Activated naive CD8-positive, alpha-beta T cell treated with anti-CD3 and anti-CD28 coated beads, Interleukin-2, amount 50 U/mL, for 24 hours (primary cell): ENCODE results near the gene GGNBP2.
"Not testable (repeated sequence)": the region's sequence is repeated elsewhere in the genome, so short reads cannot be mapped to it uniquely, and the experiment has no call there.

Source experiments
- ATAC-seq: fragments of 150-1000 bp; cut with Tn5 transposase; one replicate; pipeline ENCODE4 v1.10.0; 2021
- DNase-seq: peaks from one replicate; pipeline ENCODE4 v3.0.0; 2021
- H3K27ac Mint-ChIP-seq: one replicate; pipeline ENCODE4 v1.8.0; 2021; ENCODE audit warnings: mild to moderate bottlenecking, mixed read lengths
- H3K27me3 Mint-ChIP-seq: one replicate; pipeline ENCODE4 v1.8.0; 2021; ENCODE audit warnings: mixed read lengths
- H3K36me3 Mint-ChIP-seq: one replicate; pipeline ENCODE4 v1.8.0; 2021; ENCODE audit warnings: low read depth, mixed read lengths
- H3K4me1 Mint-ChIP-seq: one replicate; pipeline ENCODE4 v1.8.0; 2021; ENCODE audit warnings: mixed read lengths
- H3K4me3 Mint-ChIP-seq: one replicate; pipeline ENCODE4 v1.8.0; 2021; ENCODE audit warnings: mild to moderate bottlenecking, moderate library complexity, mixed read lengths
- H3K9me3 Mint-ChIP-seq: one replicate; pipeline ENCODE4 v1.8.0; 2021; ENCODE audit warnings: mixed read lengths

The GGNBP2 gene

GRCh38 chr17:36598951-36599401, 54.3 kb downstream of the GGNBP2 start:
- DNase-seq, result no peak
- ATAC-seq, result no peak
- no peak overlapping the region for H3K27ac Mint-ChIP-seq
- H3K4me1 Mint-ChIP-seq, result peaks cover 14% of the 10 kb centered on the region
- H3K27me3 Mint-ChIP-seq, result no peaks in the 10 kb centered on the region
- peaks cover 15% of the 10 kb centered on the region for H3K36me3 Mint-ChIP-seq
- no peak overlapping the region for H3K4me3 Mint-ChIP-seq
- H3K9me3 Mint-ChIP-seq, result no peaks in the 10 kb centered on the region

- no peak for DNase-seq
- no peak overlapping the region for H3K27ac Mint-ChIP-seq
- H3K4me3 Mint-ChIP-seq, result no peak overlapping the region
- H3K4me1 Mint-ChIP-seq, result peaks cover 20% of the 10 kb centered on the region
- no peaks in the 10 kb centered on the region for H3K9me3 Mint-ChIP-seq
- no peak for ATAC-seq
- H3K27me3 Mint-ChIP-seq, result no peaks in the 10 kb centered on the region
- H3K36me3 Mint-ChIP-seq, result peaks cover 20% of the 10 kb centered on the region
Measured at GRCh38 chr17:36599546-36600250, 55.0 kb downstream of the GGNBP2 start.

GRCh38 chr17:36600465-36600864, 55.7 kb downstream of the GGNBP2 start:
- H3K27me3 Mint-ChIP-seq, result no peaks in the 10 kb centered on the region
- ATAC-seq (no peak), DNase-seq (no peak)
- H3K9me3 Mint-ChIP-seq, result no peaks in the 10 kb centered on the region
- peak overlapping the region; percentile 90 for H3K4me3 Mint-ChIP-seq
- H3K27ac Mint-ChIP-seq, result peak overlapping the region; percentile 87
- peaks cover 26% of the 10 kb centered on the region for H3K4me1 Mint-ChIP-seq
- peaks cover 21% of the 10 kb centered on the region for H3K36me3 Mint-ChIP-seq

- Mint-ChIP-seq H3K4me1 (peaks cover 31% of the 10 kb centered on the region), H3K36me3 (peaks cover 21% of the 10 kb centered on the region), H3K27me3 (no peaks in the 10 kb centered on the region), H3K9me3 (no peaks in the 10 kb centered on the region), H3K27ac (peak overlapping the region; percentile 87), H3K4me3 (peak overlapping the region; percentile 90)
- ATAC-seq (peak; percentile 7), DNase-seq (no peak)
Measured at GRCh38 chr17:36600936-36601302, 56.2 kb downstream of the GGNBP2 start.

- peak within 1 kb of the TSS; percentile 87 for H3K27ac Mint-ChIP-seq
- H3K4me1 Mint-ChIP-seq, result peaks cover 34% of the 10 kb centered on the region
- ATAC-seq (peak; percentile 86), DNase-seq (peak; percentile 94)
- peak within 1 kb of the TSS; percentile 90 for H3K4me3 Mint-ChIP-seq
- H3K27me3 Mint-ChIP-seq, result no peaks in the 10 kb centered on the region
- H3K36me3 Mint-ChIP-seq, result peaks cover 24% of the 10 kb centered on the region
- H3K9me3 Mint-ChIP-seq, result no peaks in the 10 kb centered on the region
Measured at GRCh38 chr17:36601303-36602029, 56.7 kb downstream of the GGNBP2 start, which contains the start of gene MRM1. Gene MRM1, plus strand, starts transcription at chr17:36601583. Its CDS starts 228 bp downstream, at chr17:36601811.

GRCh38 chr17:36602030-36602748, 57.5 kb downstream of the GGNBP2 start:
- Mint-ChIP-seq H3K4me1 (peaks cover 34% of the 10 kb centered on the region), H3K9me3 (no peaks in the 10 kb centered on the region), H3K4me3 (peak overlapping the region; percentile 90), H3K27ac (peak overlapping the region; percentile 87), H3K36me3 (peaks cover 24% of the 10 kb centered on the region), H3K27me3 (no peaks in the 10 kb centered on the region)
- DNase-seq (no peak), ATAC-seq (no peak)

- Mint-ChIP-seq H3K27me3 (no peaks in the 10 kb centered on the region), H3K4me1 (peaks cover 34% of the 10 kb centered on the region), H3K27ac (peak overlapping the region; percentile 52), H3K36me3 (peaks cover 26% of the 10 kb centered on the region), H3K9me3 (no peaks in the 10 kb centered on the region), H3K4me3 (peak overlapping the region; percentile 90)
- peak; percentile 70 for DNase-seq
- ATAC-seq, result no peak
Measured at GRCh38 chr17:36602924-36603384, 58.2 kb downstream of the GGNBP2 start.

- not testable (repeated sequence) for ATAC-seq, H3K27me3 Mint-ChIP-seq, H3K27ac Mint-ChIP-seq, H3K9me3 Mint-ChIP-seq, DNase-seq
- peaks cover 30% of the 10 kb centered on the region for H3K36me3 Mint-ChIP-seq
- peak overlapping the region; percentile 18 for H3K4me3 Mint-ChIP-seq
- peaks cover 40% of the 10 kb centered on the region for H3K4me1 Mint-ChIP-seq
Measured at GRCh38 chr17:36605028-36605427, 60.3 kb downstream of the GGNBP2 start.

- DNase-seq, result no peak
- H3K27ac Mint-ChIP-seq, result no peak overlapping the region
- ATAC-seq, result no peak
- no peak overlapping the region for H3K4me3 Mint-ChIP-seq
- peaks cover 30% of the 10 kb centered on the region for H3K36me3 Mint-ChIP-seq
- peaks cover 31% of the 10 kb centered on the region for H3K4me1 Mint-ChIP-seq
- H3K9me3 Mint-ChIP-seq, result no peaks in the 10 kb centered on the region
- H3K27me3 Mint-ChIP-seq, result no peaks in the 10 kb centered on the region
Measured at GRCh38 chr17:36608280-36608679, 63.6 kb downstream of the GGNBP2 start.

GRCh38 chr17:36608794-36609497, 64.2 kb downstream of the GGNBP2 start:
- Mint-ChIP-seq H3K4me3 (no peak overlapping the region), H3K9me3 (no peaks in the 10 kb centered on the region), H3K36me3 (peaks cover 26% of the 10 kb centered on the region), H3K4me1 (peaks cover 28% of the 10 kb centered on the region), H3K27me3 (no peaks in the 10 kb centered on the region), H3K27ac (no peak overlapping the region)
- ATAC-seq (peak; percentile 35), DNase-seq (no peak)

- Mint-ChIP-seq H3K27ac (no peak overlapping the region), H3K36me3 (peaks cover 21% of the 10 kb centered on the region), H3K4me1 (peaks cover 22% of the 10 kb centered on the region), H3K27me3 (no peaks in the 10 kb centered on the region), H3K4me3 (no peak overlapping the region), H3K9me3 (no peaks in the 10 kb centered on the region)
- ATAC-seq, result no peak
- DNase-seq, result no peak
Measured at GRCh38 chr17:36609498-36609862, 64.8 kb downstream of the GGNBP2 start.

GRCh38 chr17:36610474-36610873, 65.8 kb downstream of the GGNBP2 start:
- peaks cover 15% of the 10 kb centered on the region for H3K36me3 Mint-ChIP-seq
- ATAC-seq (no peak), DNase-seq (no peak)
- H3K9me3 Mint-ChIP-seq, result no peaks in the 10 kb centered on the region
- no peak overlapping the region for H3K4me3 Mint-ChIP-seq
- H3K27me3 Mint-ChIP-seq, result no peaks in the 10 kb centered on the region
- no peak overlapping the region for H3K27ac Mint-ChIP-seq
- peaks cover 14% of the 10 kb centered on the region for H3K4me1 Mint-ChIP-seq

- H3K27ac Mint-ChIP-seq, result no peak overlapping the region
Measured at GRCh38 chr17:36611345-36612072, 66.8 kb downstream of the GGNBP2 start.

More at GRCh38 chr17:36611345-36612072, 66.8 kb downstream of the GGNBP2 start:
- Mint-ChIP-seq H3K27me3 (no peaks in the 10 kb centered on the region), H3K36me3 (peaks cover 8% of the 10 kb centered on the region), H3K4me3 (no peak overlapping the region), H3K9me3 (no peaks in the 10 kb centered on the region), H3K4me1 (peaks cover 5% of the 10 kb centered on the region)
- DNase-seq, result no peak
- no peak for ATAC-seq
